ENCODE measurements around the gene MYL3. TPM values are rescaled to one million over a fixed set of nuclear protein-coding genes. Genes with fewer than 3 reads are reported as not detected.

Gene MYL3
- total and polyA plus RNA-seq, 2 experiments from 2014 or later: not detected

GRCh38 chr3:46862369-46863025 lies 747 bp downstream of the MYL3 start:
- Histone ChIP-seq H3K4me2 (ENCODE audit: unreplicated experiment) (no peak overlapping the region), H3K36me3 (ENCODE audit: low read depth) (no peaks in the 10 kb centered on the region), H3F3A (ENCODE audit: insufficient read depth) (no peaks in the 10 kb centered on the region), H3K9ac (no peak overlapping the region), H3K27me3 (replicated peaks; ENCODE audit: insufficient read depth) (no peaks in the 10 kb centered on the region), H4K20me1 (ENCODE audit: insufficient read depth) (no peaks in the 10 kb centered on the region), H3K27ac (no peak overlapping the region), H3K79me2 (ENCODE audit: insufficient read depth) (no peaks in the 10 kb centered on the region), H3K9me2 (ENCODE audit: insufficient read depth) (no peaks in the 10 kb centered on the region), H3K4me3 (no peak overlapping the region), H3K4me1 (ENCODE audit: insufficient read depth) (peaks cover 9% of the 10 kb centered on the region; the same call in 1 of the 2 replicates), H2AFZ (no peak overlapping the region), H3K9me3 (ENCODE audit: low read depth) (no peaks in the 10 kb centered on the region)
- TF ChIP-seq EZH2 (IDR thresholded peaks at IDR 0.05; ENCODE audit: insufficient read depth, poor library complexity, severe bottlenecking) (no peak), EZH2phosphoT487 (IDR thresholded peaks at IDR 0.05; ENCODE audit: insufficient read depth, low read depth) (no peak)
- no peak for DNase-seq
- in situ Hi-C loops (cut with MboI): no loop called here
- 82 to 83% methylated on average over 7 of the region's 7 CpGs for WGBS, 2 experiments (ENCODE audit: low coverage in 1 of 2, low lambda C conversion rate in 2 of 2, missing lambda C conversion rate in 2 of 2)

- 83 to 85% methylated on average over 12 of the region's 12 CpGs for WGBS, 2 experiments (ENCODE audit: low coverage in 1 of 2, low lambda C conversion rate in 2 of 2, missing lambda C conversion rate in 2 of 2)
- Histone ChIP-seq H3K4me2 (ENCODE audit: unreplicated experiment) (no peak overlapping the region), H3K27me3 (replicated peaks; ENCODE audit: insufficient read depth) (no peaks in the 10 kb centered on the region), H3K9ac (no peak overlapping the region), H4K20me1 (ENCODE audit: insufficient read depth) (no peaks in the 10 kb centered on the region), H3K79me2 (ENCODE audit: insufficient read depth) (no peaks in the 10 kb centered on the region), H3K4me1 (ENCODE audit: insufficient read depth) (peaks cover 9% of the 10 kb centered on the region; the same call in 1 of the 2 replicates), H2AFZ (no peak overlapping the region), H3K4me3 (no peak overlapping the region), H3K27ac (no peak overlapping the region), H3F3A (ENCODE audit: insufficient read depth) (no peaks in the 10 kb centered on the region), H3K9me3 (ENCODE audit: low read depth) (no peaks in the 10 kb centered on the region), H3K9me2 (ENCODE audit: insufficient read depth) (no peaks in the 10 kb centered on the region), H3K36me3 (ENCODE audit: low read depth) (no peaks in the 10 kb centered on the region)
- no peak for TF ChIP-seq EZH2 (IDR thresholded peaks at IDR 0.05; ENCODE audit: insufficient read depth, poor library complexity, severe bottlenecking)
- no peak for TF ChIP-seq EZH2phosphoT487 (IDR thresholded peaks at IDR 0.05; ENCODE audit: insufficient read depth, low read depth)
- in situ Hi-C loops (cut with MboI): no loop called here
- no peak for DNase-seq
Observed at GRCh38 chr3:46861605-46862368, 1.5 kb downstream of the MYL3 start.

GRCh38 chr3:46860810-46861604 lies 2.2 kb downstream of the MYL3 start:
- H4K20me1 ChIP-seq (ENCODE audit: insufficient read depth): no peaks in the 10 kb centered on the region
- H3K9me3 ChIP-seq (ENCODE audit: low read depth): no peaks in the 10 kb centered on the region
- no peak overlapping the region for H3K4me3 ChIP-seq
- 65 to 68% methylated on average over 10 of the region's 10 CpGs for WGBS, 2 experiments (ENCODE audit: low coverage in 1 of 2, low lambda C conversion rate in 2 of 2, missing lambda C conversion rate in 2 of 2)
- no peaks in the 10 kb centered on the region for H3K9me2 ChIP-seq (ENCODE audit: insufficient read depth)
- H2AFZ ChIP-seq: no peak overlapping the region
- no peaks in the 10 kb centered on the region for H3K79me2 ChIP-seq (ENCODE audit: insufficient read depth)
- no peak overlapping the region for H3K9ac ChIP-seq
- no peaks in the 10 kb centered on the region for H3K27me3 ChIP-seq (replicated peaks; ENCODE audit: insufficient read depth)
- in situ Hi-C loops (cut with MboI): no loop called here
- DNase-seq: no peak
- peaks cover 9% of the 10 kb centered on the region; the same call in 1 of the 2 replicates for H3K4me1 ChIP-seq (ENCODE audit: insufficient read depth)
- TF ChIP-seq EZH2 (IDR thresholded peaks at IDR 0.05; ENCODE audit: insufficient read depth, poor library complexity, severe bottlenecking) (no peak), EZH2phosphoT487 (IDR thresholded peaks at IDR 0.05; ENCODE audit: insufficient read depth, low read depth) (no peak)
- no peaks in the 10 kb centered on the region for H3K36me3 ChIP-seq (ENCODE audit: low read depth)
- no peak overlapping the region for H3K27ac ChIP-seq
- no peak overlapping the region for H3K4me2 ChIP-seq (ENCODE audit: unreplicated experiment)
- H3F3A ChIP-seq (ENCODE audit: insufficient read depth): no peaks in the 10 kb centered on the region

All from GM23248 (cell line).